Right lobe of liver (tissue), 6 donors: Measurements from ENCODE around the gene PLCXD3. TPM values are rescaled to one million over a fixed set of nuclear protein-coding genes. Genes with fewer than 3 reads are reported as not detected.

Source experiments
- ATAC-seq, 4 donors: fragments of 200-7000 bp; cut with Tn5 transposase; one replicate each; pipeline ENCODE4 v1.9.1; 2020; ENCODE audit warnings: mild to moderate bottlenecking in 4 of 4, moderate library complexity in 4 of 4
- DNase-seq, 3 donors: peaks; one replicate each; pipeline ENCODE4 v3.0.0-alpha.2; 2020
- H3K27ac ChIP-seq, 3 donors: fragments of 200-600 bp; one replicate each; pipeline ENCODE4 v1.8.0; 2022
- H3K27me3 ChIP-seq, 2 donors: fragments of 200-600 bp; one replicate each; pipeline ENCODE4 v1.8.0; 2022
- H3K36me3 ChIP-seq, 4 donors: fragments of 200-600 bp; sonication (generic) in 1 of 4; one replicate each; pipeline versions ENCODE4 v1.5.1 to v1.8.0; 2017 to 2022; ENCODE audit warnings: control low read depth in 1 of 4
- H3K4me1 ChIP-seq, 4 donors: fragments of 200-600 bp; sonication (generic) in 1 of 4; one replicate each; pipeline versions ENCODE4 v1.5.1 to v1.8.0; 2017 to 2022; ENCODE audit warnings: control low read depth in 1 of 4
- H3K4me3 ChIP-seq, 3 donors: fragments of 200-600 bp; one replicate each; pipeline ENCODE4 v1.8.0; 2022
- H3K9me3 ChIP-seq, 4 donors: fragments of 200-600 bp; sonication (generic) in 1 of 4; one replicate each; pipeline versions ENCODE4 v1.5.1 to v1.8.0; 2017 to 2022; ENCODE audit warnings: control low read depth in 1 of 4
- CTCF ChIP-seq, 4 donors: fragments of 200-600 bp in 3 of 4; fragments of 450-650 bp in 1 of 4; IDR thresholded peaks; one replicate each; pipeline versions ENCODE4 v1.5.1 to v1.8.0; 2016 to 2022; ENCODE audit warnings: antibody characterized with exemption in 4 of 4, mild to moderate bottlenecking in 2 of 4
- POLR2A ChIP-seq: fragments of 450-650 bp; IDR thresholded peaks from one replicate; pipeline ENCODE4 v1.6.1; 2017; ENCODE audit warnings: antibody characterized with exemption, mild to moderate bottlenecking
- WGBS: methylation state at CpG from one replicate; pipeline ENCODE4 v1.1.6; 2018; ENCODE audit warnings: low coverage, low lambda C conversion rate; ENCODE audit not compliant: insufficient coverage; ENCODE audit errors: missing lambda C conversion rate; 5-methylcytosine and 5-hydroxymethylcytosine counted together
- intact Hi-C, 2 donors: fragments of 100-400 bp; cut with DNase I; formaldehyde crosslinking; loops; one replicate each; pipeline versions ENCODE4 v1.11.2 to v1.14.1; 2022
- total RNA-seq, 6 experiments: library from RNA; depleted of rRNA in 2 of 6; stranded (reverse); fragments of >200 nt in 2 of 6; fragmentation: NEBNext Ultra II Directional in 3 of 6; extraction: Animal tissue kit (Norgen Biotek cat#: 25700) in 3 of 6; gene quantifications; one replicate each; pipeline versions ENCODE4 v1.1.0 to v1.2.4, GENCODE V29; 2016 to 2023
- donor health status: DM: no; HTN: yes; CAD: no.
- donor health status: DM: no; HTN: no; CAD: no.
- donor health status: DM: no; HTN: no; CAD: no.
- donor health status: DM: no; HTN: yes; CAD: no.
- donor health status: DM: no; HTN: yes; CAD: no.

The PLCXD3 gene
- total RNA-seq, 6 experiments from 2014 or later = 0.27 to 3.5 (median 1.1) TPM

DNA sequence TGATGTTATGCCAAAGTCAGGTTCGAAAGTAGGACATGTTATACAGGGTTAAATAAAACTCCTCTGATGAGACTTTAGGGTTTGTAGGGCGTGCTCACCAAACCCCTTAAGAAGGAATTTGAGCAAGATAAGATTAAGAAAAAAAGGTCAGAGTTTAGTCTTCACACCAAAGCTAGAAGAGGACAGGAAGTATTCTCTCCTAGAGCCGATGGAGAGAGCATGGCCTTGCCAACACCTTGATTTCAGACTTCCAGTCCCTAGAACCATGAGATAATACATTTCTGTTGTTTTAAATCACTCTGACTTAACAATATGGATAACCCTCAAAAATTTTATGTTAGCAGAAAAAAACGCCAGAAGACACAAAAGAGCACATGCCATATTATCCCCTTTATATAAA lies 16.3 kb upstream of the PLCXD3 start:
- WGBS = 47% methylated on average over 4 of the region's 4 CpGs

GRCh38 chr5:41524174-41524573 lies 13.8 kb upstream of the PLCXD3 start:
- intact Hi-C loops = no loop called here
- ATAC-seq (no peak), DNase-seq (no peak)
- Histone ChIP-seq H3K27ac (no peak overlapping the region), H3K36me3 (no peaks in the 10 kb centered on the region), H3K4me3 (no peak overlapping the region), H3K27me3 (no peaks in the 10 kb centered on the region), H3K9me3 (no peaks in the 10 kb centered on the region), H3K4me1 (no peaks in the 10 kb centered on the region)
- TF ChIP-seq POLR2A (no peak), CTCF (IDR thresholded peaks at IDR 0.05) (peak; percentile 17 to 45 (median 24))

More for the DNA sequence above, 16.3 kb upstream of the PLCXD3 start:
- no peak for ATAC-seq
- no peaks in the 10 kb centered on the region for H3K36me3 ChIP-seq
- no peaks in the 10 kb centered on the region for H3K4me1 ChIP-seq
- no peak for DNase-seq
- no peaks in the 10 kb centered on the region for H3K27me3 ChIP-seq
- TF ChIP-seq CTCF (IDR thresholded peaks at IDR 0.05) (no peak), POLR2A (no peak)
- no peak overlapping the region for H3K4me3 ChIP-seq
- H3K27ac ChIP-seq = no peak overlapping the region
- H3K9me3 ChIP-seq = no peaks in the 10 kb centered on the region
- intact Hi-C loops = no loop called here

- DNase-seq = no peak
- no peak for ATAC-seq
- no peaks in the 10 kb centered on the region for H3K9me3 ChIP-seq
- 53% methylated on average over 2 of the region's 2 CpGs for WGBS
- no peak overlapping the region for H3K27ac ChIP-seq
- H3K4me1 ChIP-seq = no peaks in the 10 kb centered on the region
- no peaks in the 10 kb centered on the region for H3K27me3 ChIP-seq
- TF ChIP-seq POLR2A (no peak), CTCF (IDR thresholded peaks at IDR 0.05) (no peak)
- H3K36me3 ChIP-seq = no peaks in the 10 kb centered on the region
- intact Hi-C loops = no loop called here
- H3K4me3 ChIP-seq = no peak overlapping the region
Observed at GRCh38 chr5:41522193-41522786, 11.9 kb upstream of the PLCXD3 start.

GRCh38 chr5:41519801-41520200 lies 9.4 kb upstream of the PLCXD3 start:
- no peak overlapping the region for H3K4me3 ChIP-seq
- no peak overlapping the region for H3K27ac ChIP-seq
- H3K36me3 ChIP-seq = no peaks in the 10 kb centered on the region
- 59% methylated on average over 4 of the region's 6 CpGs for WGBS
- no peaks in the 10 kb centered on the region for H3K9me3 ChIP-seq
- ATAC-seq (no peak), DNase-seq (no peak)
- peak; percentile 6 to 22 (median 15) for TF ChIP-seq CTCF (IDR thresholded peaks at IDR 0.05)
- no peak for TF ChIP-seq POLR2A
- no peaks in the 10 kb centered on the region for H3K27me3 ChIP-seq
- H3K4me1 ChIP-seq = no peaks in the 10 kb centered on the region
- intact Hi-C loops = no loop called here

GRCh38 chr5:41517909-41518308 lies 7.5 kb upstream of the PLCXD3 start:
- Histone ChIP-seq H3K4me3 (no peak overlapping the region), H3K9me3 (no peaks in the 10 kb centered on the region), H3K36me3 (no peaks in the 10 kb centered on the region), H3K4me1 (no peaks in the 10 kb centered on the region), H3K27ac (no peak overlapping the region), H3K27me3 (no peaks in the 10 kb centered on the region)
- DNase-seq (no peak), ATAC-seq (no peak)
- intact Hi-C loops = no loop called here
- no peak for TF ChIP-seq CTCF (IDR thresholded peaks at IDR 0.05)
- TF ChIP-seq POLR2A = no peak
